ENCODE data around the gene USP3.

Gene USP3

GRCh38 chr15:63593705-63594671 lies 89.6 kb downstream of the USP3 start:
- DNase-seq (ENCODE audit: low read depth in 2 of 2), result peak in 1 of 2 donors; percentile 22

- no peak for DNase-seq (ENCODE audit: low read depth in 2 of 2)
Observed at GRCh38 chr15:63595065-63595464, 90.7 kb downstream of the USP3 start.

DNA sequence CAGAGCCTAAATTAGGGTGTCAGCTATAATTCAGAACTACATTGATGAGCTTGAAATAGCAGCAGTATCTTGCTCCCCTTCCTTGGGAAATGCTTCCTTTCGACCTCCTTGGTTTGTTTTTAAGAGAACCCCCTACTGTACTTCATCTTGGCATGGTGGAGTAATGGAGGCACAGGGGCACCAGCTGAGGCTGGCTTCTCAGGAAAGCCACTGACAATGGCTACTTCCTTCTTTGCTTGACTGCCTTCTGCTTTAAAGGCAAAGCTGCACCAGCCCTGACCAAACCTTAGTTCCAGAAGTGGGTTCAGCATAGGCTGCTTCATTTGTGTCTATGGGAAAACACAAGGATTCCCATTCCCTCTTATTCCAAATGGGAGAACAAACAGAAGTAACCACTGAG lies 91.3 kb downstream of the USP3 start:
- no peak for DNase-seq (ENCODE audit: low read depth in 2 of 2)

GRCh38 chr15:63596676-63597037 lies 92.3 kb downstream of the USP3 start:
- no peak for DNase-seq (ENCODE audit: low read depth in 2 of 2)

GRCh38 chr15:63597038-63597790 lies 92.8 kb downstream of the USP3 start, which contains the start of gene FBXL22:
Gene FBXL22, plus strand, starts transcription at chr15:63597387. Its CDS starts 6 bp downstream, at chr15:63597393.
- no peak for DNase-seq (ENCODE audit: low read depth in 2 of 2)

DNA sequence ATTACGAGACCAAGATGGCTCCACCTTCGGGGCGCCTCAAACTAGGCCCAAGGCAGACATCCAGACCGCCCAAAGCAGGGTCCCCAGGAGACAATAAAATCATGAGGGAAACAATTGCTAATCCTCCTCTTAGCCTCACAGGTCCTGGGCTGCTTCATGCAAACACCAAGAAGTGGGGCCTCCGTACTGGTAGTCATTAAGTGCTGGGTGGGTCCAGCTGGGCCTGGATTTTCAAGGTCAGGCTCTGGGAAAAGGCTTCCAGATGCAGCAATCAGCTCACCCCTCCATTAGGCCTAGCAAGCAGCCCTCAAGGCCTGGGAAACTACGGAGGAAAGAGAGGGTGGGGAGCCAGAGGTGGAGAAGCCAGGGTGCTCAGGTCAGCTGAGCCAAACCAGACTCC lies 93.4 kb downstream of the USP3 start:
- DNase-seq (ENCODE audit: low read depth in 2 of 2), result no peak

DNA sequence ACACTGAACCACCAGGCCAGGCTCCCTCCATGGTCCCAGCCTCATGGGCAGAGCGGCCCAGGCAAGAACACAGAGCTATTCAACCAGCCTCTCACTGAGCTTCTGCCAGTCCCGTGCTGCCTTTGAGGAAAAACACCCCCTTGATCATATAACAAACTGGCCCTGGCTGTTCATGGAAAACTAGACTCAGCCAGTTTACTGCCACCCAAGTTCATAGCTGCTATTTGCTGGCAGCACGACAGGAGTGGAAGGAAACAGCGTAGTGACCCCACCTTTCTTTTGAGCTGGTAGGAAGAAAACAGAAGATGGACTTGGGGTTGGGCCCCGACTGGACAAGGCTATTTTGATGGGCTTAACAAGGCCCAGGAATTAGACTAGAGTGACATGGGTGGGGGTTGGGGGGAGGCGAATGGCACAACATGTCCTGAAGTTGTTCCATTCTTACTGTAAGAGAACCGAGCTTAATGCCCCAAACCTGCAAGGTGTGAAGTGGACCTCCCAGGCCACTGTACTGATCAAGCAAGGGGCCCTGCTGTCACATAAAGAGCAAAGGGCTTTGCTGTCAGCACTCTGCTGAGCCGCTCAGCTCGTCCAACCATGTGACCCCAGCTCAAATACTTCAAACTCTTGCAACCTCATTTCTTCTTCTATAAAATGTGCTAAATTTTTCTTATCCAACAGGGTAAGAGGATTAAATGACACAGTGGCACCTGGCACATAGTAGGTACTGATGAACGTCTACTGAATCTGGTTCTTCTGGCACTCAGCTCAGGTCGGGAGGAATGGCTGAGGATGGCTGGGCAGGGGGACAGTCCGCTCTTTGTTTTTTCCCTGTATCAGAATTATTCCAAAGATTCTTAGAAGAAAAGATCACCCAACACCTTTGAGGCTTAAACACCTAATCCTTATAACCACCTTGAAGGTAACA lies 94.3 kb downstream of the USP3 start:
- DNase-seq (ENCODE audit: low read depth in 2 of 2), result no peak

GRCh38 chr15:63599401-63600000 lies 95.1 kb downstream of the USP3 start:
- peak; percentile 23 to 28 for DNase-seq (ENCODE audit: low read depth in 2 of 2)

- peak in 1 of 2 donors; percentile 17 for DNase-seq (ENCODE audit: low read depth in 2 of 2)
Observed at GRCh38 chr15:63600001-63600615, 95.7 kb downstream of the USP3 start.

GRCh38 chr15:63600616-63601025 lies 96.2 kb downstream of the USP3 start:
- DNase-seq (ENCODE audit: low read depth in 2 of 2), result peak; percentile 83

GRCh38 chr15:63601026-63601703 lies 96.8 kb downstream of the USP3 start:
- DNase-seq (ENCODE audit: low read depth in 2 of 2), result peak; percentile 34 to 36

DNA sequence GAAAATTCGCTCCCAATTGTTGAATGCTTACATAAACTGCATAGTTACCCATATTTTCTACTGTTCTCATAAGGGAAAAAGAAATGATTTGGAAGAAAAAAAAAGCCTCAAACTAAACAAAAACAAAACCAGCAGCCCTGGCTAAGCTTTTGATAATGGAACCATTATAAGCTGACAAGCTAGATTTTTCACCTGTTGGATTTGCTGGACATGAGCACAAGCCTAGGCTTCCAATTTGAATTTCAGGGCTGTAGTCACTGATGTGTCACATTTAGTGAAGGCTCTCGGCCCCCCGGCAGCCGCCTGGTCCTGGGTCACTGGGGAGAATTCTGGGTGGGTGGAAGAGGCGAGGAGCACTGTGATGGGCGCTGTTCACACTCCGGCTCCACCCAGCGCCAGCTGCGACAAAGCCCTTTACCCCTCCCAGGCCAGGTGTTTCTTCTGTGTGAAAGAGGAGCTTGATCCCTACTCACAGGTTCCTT lies 97.4 kb downstream of the USP3 start:
- DNase-seq (ENCODE audit: low read depth in 2 of 2), result no peak

DNA sequence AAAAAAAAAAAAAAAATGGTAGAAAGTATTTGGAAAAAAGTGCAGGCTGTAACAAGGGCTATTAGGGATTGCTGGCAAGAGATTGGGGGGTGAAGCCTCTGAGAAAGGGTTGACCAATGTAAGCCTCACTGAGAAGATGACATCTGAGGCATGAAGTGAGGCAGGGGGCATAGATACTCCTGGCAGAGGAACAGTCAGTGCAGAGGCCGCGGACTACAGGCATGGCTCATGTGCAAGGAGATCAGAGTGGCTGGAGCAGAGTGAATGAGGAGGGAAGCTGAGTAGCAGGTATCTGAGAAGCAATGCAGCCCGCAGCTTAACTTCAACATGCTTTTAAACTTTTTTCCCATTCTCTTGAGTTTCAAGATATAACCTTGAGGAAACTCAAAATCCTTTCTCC lies 98.2 kb downstream of the USP3 start:
- no peak for DNase-seq (ENCODE audit: low read depth in 2 of 2)

DNA sequence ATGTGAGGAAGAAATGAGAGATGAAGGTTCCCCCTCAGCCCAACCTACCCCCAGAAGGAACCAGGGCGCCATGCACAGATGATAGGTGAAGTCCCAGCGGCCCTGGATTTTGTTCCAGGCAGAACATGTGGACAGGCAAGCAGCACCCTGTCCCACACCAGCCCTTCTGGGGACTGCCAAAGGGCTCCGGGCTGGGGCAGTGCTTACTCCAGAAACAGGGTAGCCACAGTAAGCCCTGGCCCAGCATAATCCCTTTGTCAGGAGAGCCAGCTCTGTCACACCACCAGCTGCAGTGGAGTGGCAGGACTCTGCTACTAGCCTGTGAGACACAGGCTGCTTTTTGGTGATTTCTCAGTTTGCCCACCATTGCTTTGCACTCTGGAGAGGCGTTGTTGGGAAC lies 99.1 kb downstream of the USP3 start:
- no peak for DNase-seq (ENCODE audit: low read depth in 2 of 2)

GRCh38 chr15:63604281-63604680 lies 99.9 kb downstream of the USP3 start:
- DNase-seq (ENCODE audit: low read depth in 2 of 2), result no peak

DNA sequence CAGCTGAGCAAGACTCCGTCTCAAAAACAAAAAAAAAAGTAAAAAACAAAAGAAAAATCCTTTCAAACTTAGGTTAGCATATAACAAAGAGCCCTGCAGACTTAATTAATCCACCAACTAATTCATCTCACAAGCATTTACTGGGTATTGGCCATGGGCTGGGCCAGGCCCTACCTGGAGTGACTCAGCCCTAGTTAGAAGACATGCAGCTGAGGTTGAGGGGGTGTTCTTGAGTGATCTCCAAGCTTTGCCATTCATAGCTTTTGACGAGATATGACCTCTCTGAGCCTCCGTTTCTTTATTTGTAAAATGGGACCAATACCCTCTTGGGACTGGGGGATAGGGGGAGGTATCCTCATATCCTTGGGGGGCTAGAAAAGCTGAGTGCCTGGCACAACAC lies 100.6 kb downstream of the USP3 start:
- DNase-seq (ENCODE audit: low read depth in 2 of 2), result no peak

GRCh38 chr15:63605816-63606215 lies 101.4 kb downstream of the USP3 start:
- DNase-seq (ENCODE audit: low read depth in 2 of 2), result peak; percentile 27 to 39

DNA sequence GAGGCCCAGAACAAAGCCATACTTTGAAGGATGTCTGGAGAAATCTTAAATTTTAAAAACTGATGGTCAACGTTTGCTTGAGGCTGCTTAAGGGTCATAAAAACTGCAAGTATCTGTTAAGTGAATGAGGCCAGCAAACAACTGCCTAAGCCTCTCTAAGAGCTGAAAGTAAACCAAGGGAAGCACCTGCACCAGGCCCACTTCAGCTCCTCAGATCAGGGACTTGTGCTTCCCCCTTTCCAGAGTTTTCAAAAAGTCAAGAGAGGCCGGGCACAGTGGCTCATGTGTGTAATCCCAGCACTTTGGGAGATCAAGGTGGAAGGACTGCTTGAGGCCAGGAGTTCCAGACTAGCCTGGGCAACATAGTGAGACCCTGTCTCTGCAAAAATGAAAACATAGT lies 101.9 kb downstream of the USP3 start:
- no peak for DNase-seq (ENCODE audit: low read depth in 2 of 2)

GRCh38 chr15:63608989-63609388 lies 104.6 kb downstream of the USP3 start:
- DNase-seq (ENCODE audit: low read depth in 2 of 2), result no peak

- no peak for DNase-seq (ENCODE audit: low read depth in 2 of 2)
Observed at GRCh38 chr15:63609448-63609847, 105.1 kb downstream of the USP3 start.

All from activated CD4-positive, alpha-beta T cell treated with anti-CD3 and anti-CD28 coated beads for 24 hours (primary cell).